Activated CD4-positive, alpha-beta T cell treated with anti-CD3 and anti-CD28 coated beads for 1 hour (primary cell): ENCODE data around the gene METTL2B.

Experiments used
- DNase-seq: peaks from one replicate; pipeline ENCODE4 v3.0.0-alpha.2; 2020

Gene METTL2B

GRCh38 chr7:128476402-128477335 is at the start of gene METTL2B:
Gene METTL2B (plus strand): TSS chr7:128476748. CDS start chr7:128476766, 18 bp downstream.
- peak; percentile 81 for DNase-seq

- no peak for DNase-seq
Measured at GRCh38 chr7:128427289-128427891, 49.2 kb upstream of the METTL2B start.

- DNase-seq = no peak
Measured at GRCh38 chr7:128430207-128430606, 46.3 kb upstream of the METTL2B start.

GRCh38 chr7:128431221-128431620 is 45.3 kb upstream of the METTL2B start:
- DNase-seq = no peak

GRCh38 chr7:128431754-128432153 is 44.8 kb upstream of the METTL2B start:
- DNase-seq = no peak

- DNase-seq = no peak
Measured at GRCh38 chr7:128434413-128435326, 41.9 kb upstream of the METTL2B start.

GRCh38 chr7:128435327-128435686 is 41.2 kb upstream of the METTL2B start:
- no peak for DNase-seq

- no peak for DNase-seq
Measured at GRCh38 chr7:128437426-128438332, 38.9 kb upstream of the METTL2B start.

GRCh38 chr7:128442356-128442755 is 34.2 kb upstream of the METTL2B start:
- DNase-seq = no peak

GRCh38 chr7:128443831-128444600 is 32.5 kb upstream of the METTL2B start:
- DNase-seq = no peak

- DNase-seq = no peak
Measured at GRCh38 chr7:128446306-128446705, 30.2 kb upstream of the METTL2B start.

GRCh38 chr7:128447941-128448564 is 28.5 kb upstream of the METTL2B start:
- DNase-seq = no peak

- no peak for DNase-seq
Measured at GRCh38 chr7:128448751-128449302, 27.7 kb upstream of the METTL2B start.

GRCh38 chr7:128450409-128450808 is 26.1 kb upstream of the METTL2B start:
- DNase-seq = no peak

GRCh38 chr7:128450913-128451312 is 25.6 kb upstream of the METTL2B start:
- DNase-seq = no peak

GRCh38 chr7:128452552-128452951 is 24.0 kb upstream of the METTL2B start:
- DNase-seq = no peak

- no peak for DNase-seq
Measured at GRCh38 chr7:128453836-128454804, 22.4 kb upstream of the METTL2B start.

GRCh38 chr7:128454808-128455542 is 21.6 kb upstream of the METTL2B start:
- DNase-seq = no peak
